DND-41 (cell line): Measurements from ENCODE around the gene DNM3.

Experiments
- EZH2 ChIP-seq: IDR thresholded peaks from 3 replicates; pipeline ENCODE4 v1.6.1; 2012; ENCODE audit warnings: borderline replicate concordance, low read depth, mild to moderate bottlenecking, moderate library complexity, low read length, inconsistent platforms; ENCODE audit not compliant: severe bottlenecking
- TF ChIP-seq, protein P1 (sequence below): IDR thresholded peaks from 2 replicates; pipeline ENCODE4 v1.5.1; 2012; ENCODE audit warnings: borderline replicate concordance, low read length, moderate library complexity, mild to moderate bottlenecking; ENCODE audit not compliant: poor library complexity, severe bottlenecking; ENCODE audit errors: extremely low read depth

DNA sequence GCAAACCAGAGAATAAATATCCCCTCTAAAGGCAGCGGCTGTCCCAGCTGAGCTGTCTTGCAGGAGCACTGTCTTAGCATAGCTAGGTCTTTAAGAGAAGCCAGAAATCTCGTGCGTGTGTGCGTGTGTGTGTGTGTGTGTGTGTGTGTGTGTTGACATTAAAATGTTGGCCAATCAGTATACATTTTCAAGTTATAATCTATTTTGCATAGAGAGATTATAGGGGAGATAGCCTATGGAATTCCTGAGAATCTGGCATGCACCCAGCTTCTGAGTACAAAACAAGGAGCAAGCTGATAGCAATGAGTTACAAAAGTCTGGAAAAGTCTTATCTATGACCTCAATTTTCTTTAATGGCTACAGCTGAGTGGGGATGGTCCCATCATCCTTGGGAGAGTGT lies 42.1 kb upstream of the DNM3 start:
- TF ChIP-seq, protein P1, sequence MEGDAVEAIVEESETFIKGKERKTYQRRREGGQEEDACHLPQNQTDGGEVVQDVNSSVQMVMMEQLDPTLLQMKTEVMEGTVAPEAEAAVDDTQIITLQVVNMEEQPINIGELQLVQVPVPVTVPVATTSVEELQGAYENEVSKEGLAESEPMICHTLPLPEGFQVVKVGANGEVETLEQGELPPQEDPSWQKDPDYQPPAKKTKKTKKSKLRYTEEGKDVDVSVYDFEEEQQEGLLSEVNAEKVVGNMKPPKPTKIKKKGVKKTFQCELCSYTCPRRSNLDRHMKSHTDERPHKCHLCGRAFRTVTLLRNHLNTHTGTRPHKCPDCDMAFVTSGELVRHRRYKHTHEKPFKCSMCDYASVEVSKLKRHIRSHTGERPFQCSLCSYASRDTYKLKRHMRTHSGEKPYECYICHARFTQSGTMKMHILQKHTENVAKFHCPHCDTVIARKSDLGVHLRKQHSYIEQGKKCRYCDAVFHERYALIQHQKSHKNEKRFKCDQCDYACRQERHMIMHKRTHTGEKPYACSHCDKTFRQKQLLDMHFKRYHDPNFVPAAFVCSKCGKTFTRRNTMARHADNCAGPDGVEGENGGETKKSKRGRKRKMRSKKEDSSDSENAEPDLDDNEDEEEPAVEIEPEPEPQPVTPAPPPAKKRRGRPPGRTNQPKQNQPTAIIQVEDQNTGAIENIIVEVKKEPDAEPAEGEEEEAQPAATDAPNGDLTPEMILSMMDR: no peak
- TF ChIP-seq EZH2: no peak
